HG03439 (cell line): Measurements from ENCODE around the gene PLK5.
"Not testable (repeated sequence)": the region's sequence is repeated elsewhere in the genome, so short reads cannot be mapped to it uniquely, and the experiment has no call there.

Experiments used
- ATAC-seq: cut with Tn5 transposase; IDR thresholded peaks from one replicate; pipeline ENCODE4 v1.9.1; 2021; ENCODE audit warnings: mild to moderate bottlenecking, moderate library complexity; ENCODE audit not compliant: unreplicated experiment

The PLK5 gene

DNA sequence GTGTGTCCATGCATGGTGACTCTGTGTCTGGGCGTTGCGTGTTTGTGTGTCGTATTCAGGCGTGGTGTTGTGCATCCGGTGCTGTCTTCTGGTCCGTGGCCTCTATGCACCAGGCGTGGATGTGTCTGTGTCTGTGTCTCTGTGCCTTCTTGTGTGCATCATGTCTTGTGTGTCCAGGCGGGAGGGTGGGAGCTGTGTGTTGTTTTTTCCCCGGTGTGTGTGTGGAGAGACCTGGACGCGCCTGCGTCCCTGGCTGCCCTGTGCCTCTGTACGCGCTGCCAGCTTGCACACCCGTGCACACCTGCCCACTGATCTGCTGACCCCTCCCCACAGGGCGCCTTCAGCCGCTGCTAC is 1.1 kb downstream of the PLK5 start:
- ATAC-seq: no peak

DNA sequence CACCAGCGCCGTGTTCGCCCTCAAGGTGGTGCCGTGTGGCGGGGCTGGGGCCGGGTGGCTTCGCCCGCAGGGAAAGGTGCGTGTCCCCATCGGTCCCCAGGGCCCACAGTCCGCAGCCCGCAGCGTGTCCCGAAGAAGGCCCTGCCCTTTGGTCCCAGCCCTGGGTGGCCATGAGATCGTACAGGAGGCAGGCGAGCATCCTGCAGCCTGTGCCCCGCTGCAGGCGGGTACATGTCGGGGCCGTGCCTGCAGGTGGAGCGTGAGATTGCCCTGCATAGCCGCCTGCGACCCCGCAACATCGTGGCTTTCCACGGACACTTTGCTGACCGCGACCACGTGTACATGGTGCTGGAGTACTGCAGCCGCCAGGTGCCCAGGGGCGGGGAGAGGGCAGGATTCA is 1.5 kb downstream of the PLK5 start:
- no peak for ATAC-seq

DNA sequence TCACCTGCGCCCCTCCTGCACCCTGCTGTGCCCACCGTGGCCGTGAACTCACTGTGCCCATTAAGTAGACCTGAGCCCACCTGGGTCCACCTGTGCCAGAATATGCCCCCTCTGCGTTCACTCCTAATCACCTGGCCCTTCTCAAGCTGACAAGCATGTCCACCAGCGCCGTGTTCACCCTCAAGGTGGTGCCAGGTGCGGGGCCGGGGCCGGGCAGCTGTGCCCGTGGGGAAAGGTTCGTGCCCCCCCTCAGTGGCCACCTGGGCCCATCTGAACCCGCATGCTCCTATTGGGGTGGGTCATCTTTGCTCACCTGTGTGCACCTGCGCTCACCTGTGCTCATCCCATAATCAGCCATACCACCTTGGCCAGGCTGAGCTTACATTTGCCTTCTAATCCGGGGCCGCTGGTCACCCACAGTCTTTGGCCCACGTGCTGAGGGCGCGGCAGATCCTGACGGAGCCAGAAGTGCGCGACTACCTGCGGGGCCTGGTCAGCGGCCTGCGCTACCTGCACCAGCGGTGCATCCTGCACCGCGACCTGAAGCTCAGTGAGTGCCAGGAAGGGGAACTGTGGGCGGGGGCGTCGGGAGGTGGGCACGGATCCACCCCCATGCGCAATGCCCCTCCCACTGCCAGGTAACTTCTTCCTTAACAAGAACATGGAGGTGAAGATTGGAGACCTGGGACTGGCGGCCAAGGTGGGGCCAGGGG is 2.3 kb downstream of the PLK5 start:
- ATAC-seq: no peak

DNA sequence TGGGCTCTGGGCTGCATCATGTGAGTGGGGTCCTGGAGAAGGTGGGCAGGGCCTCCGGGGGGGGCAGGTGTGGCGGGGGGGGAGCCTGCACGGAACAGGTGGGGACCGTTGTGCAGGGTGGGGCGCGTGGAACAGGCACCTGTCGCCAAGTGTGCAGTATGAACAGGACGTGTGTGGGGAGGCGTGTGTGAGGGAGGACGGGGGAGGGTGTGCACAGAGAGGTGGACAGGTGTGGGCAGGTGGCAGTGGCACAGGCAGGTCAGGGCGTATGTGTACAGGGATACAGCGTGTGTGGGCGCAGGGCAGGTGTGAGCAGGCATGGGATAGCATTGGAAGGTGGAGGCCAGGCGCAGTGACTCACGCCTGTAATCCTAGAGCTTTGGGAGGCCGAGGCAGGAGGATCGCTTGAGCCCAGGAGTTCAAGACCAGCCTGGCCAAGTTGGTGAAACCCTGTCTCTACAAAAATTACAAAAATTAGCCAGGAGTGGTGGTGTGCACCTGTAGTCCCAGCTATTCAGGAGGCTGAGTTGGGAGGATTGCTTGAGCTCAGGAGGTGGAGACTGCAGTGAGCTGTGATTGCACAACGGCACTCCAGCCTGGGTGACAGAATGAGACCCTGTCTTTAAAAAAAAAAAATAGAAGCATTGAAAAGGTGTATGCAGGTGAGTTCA is 3.2 kb downstream of the PLK5 start:
- ATAC-seq: no peak

DNA sequence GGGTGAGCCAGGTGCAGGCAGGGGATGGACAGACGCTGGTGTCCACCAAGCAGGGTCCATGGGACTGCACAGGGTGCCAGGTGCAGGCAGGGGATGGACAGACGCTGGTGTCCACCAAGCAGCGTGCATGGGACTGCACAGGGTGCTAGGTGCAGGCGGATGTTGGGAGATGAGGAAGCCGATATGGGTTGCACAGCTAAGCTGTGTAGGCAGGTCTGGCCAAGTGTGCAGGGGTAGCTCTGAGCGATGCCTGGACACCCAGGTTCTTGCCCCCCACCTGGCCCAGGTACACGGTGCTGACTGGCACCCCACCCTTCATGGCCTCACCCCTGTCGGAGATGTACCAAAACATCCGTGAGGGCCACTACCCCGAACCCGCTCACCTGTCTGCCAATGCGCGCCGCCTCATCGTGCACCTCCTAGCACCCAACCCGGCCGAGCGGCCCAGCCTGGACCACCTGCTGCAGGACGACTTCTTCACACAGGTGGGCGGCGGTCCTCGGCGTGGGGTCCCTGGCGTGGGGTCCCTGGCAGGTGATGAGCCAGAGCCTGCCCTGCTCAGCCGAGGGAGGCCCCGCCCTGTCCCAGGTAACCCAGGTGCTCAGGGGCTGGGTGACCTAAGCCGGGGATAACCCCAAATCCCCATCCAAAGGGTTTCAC is 3.9 kb downstream of the PLK5 start:
- ATAC-seq: no peak

DNA sequence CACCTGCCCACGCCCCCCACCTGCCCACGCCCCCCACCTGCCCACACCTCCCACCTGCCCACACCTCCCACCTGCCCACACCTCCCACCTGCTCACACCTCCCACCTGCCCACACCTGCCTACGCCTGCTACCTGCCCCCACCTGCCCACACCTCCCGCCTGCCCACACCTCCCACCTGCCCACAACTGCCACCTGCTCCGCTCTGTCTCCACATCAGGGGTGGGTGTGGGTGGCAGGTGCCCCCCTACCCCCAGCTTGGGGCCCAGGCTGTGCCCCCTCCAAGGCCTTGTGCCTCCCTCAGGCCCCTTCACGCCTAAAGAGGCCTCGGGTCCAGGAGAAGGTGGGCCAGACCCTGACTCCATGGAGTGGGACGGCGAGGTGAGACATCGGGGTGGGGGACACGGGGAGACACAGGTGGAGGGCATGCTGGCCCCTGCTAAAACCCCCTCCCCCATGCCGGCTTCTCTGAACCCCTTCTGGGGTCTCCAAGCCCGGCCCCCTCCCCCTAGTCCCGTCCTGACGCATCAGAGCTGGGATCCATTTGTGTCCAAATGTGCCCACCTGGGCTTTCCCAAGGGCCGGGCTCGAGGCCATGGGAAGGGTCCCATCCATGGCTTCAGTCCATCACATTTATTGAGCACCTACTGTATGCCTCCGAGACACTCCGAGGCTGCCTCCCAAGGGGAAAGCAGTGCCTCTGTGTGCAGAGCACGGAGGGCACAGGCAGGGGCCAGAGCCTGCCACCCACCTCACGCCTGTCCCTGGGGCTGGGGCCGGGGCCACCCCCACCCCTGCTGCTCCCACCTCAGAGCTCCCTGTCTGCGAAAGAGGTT is 4.9 kb downstream of the PLK5 start:
- ATAC-seq: no peak

DNA sequence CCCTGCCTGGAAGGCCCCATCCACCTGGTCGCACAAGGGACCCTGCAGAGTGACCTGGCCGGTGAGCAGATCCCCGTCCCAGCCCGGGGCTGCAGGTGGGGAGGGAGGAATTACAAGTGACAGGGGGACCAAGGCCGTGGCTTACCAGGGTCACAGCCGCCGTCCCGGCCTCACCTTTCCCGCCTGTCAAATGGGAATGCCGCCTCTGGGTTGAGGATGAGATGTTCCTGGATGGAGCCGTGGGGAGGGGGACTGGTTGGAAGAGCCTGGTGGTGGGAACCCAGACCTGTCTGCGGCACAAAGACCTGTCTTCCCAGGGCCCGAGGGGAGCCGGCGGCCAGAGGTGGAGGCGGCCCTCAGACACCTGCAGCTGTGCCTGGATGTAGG is 5.5 kb downstream of the PLK5 start:
- ATAC-seq: no peak

DNA sequence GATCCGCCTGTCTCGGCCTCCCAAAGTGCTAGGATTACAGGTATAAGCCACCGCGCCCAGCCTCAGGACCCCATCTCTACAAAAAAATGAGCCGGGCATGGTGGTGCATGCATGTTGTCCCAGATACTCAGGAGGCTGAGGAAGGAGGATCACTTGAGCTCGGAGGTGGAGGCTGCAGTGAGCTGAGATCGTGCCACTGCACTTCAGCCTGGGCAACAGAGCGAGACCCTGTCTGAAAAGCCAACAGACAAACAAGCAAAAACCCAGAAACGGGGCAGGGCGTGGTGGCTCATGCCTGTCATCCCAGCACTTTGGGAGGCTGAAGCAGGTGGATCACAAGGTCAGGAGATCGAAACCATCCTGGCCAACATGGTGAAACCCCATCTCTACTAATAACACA is 7.0 kb downstream of the PLK5 start:
- ATAC-seq: not testable (repeated sequence)

DNA sequence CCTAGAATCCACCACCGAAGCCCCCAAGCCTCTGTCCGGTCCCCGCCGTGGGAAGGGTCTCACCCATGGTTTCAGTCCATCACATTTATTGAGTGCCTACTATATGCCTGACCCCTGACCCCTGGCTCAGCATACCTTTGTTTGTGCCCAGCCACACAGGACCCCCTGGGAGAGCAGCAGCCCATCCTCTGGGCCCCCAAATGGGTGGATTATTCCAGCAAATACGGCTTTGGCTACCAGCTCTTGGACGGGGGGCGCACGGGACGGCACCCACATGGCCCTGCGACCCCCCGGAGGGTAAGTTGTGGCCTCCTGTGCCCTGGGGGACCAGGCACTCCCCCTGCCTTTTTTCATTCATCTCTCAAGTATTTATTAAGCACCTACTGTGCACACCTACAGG is 7.7 kb downstream of the PLK5 start:
- no peak for ATAC-seq

DNA sequence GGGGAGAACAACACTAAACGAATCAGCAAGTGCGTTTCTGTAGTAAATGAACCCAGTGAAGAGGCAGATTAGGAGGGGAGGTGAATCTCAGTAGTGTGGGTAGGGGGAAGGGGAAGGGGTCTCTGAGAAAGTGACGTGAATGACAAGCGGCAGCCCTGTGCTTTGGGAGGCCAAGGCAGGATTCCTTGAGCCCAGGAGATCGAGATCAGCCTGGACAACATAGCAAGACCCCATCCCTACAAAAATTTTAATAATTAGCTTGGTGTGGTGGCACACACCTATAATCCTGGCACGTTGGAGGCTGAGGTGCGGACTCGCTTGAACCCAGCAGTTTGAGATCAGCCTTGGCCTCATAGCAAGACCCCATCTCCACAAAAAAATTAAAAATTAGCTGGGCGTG is 8.1 kb downstream of the PLK5 start:
- no peak for ATAC-seq

DNA sequence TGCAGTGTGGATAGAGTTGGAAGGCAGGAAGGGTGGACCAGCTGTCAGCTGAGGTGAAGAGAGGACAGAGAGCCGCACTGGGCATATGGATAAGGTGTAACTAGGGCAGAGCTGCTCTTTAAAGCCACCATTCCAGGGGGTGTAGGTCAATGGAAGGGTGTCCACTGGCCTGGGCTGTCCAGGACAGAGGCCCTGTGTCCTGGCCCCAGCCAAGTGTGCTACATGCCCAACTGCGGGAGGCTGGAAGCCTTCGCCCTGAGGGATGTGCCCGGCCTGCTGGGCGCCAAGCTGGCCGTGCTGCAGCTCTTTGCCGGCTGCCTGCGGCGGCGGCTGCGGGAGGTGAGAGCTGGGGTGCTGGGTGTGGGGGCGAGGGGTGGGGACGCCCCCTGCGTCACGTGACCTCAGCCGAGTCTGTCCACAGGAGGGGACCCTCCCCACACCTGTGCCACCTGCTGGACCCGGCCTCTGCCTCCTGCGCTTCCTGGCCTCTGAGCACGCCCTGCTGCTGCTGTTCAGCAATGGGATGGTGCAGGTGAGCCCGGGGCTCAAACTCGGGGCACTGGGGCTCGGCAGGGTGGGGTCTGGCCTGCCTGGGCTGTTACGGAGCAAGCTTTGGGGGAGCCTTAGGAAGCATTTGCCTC is 9.8 kb downstream of the PLK5 start:
- ATAC-seq: no peak

DNA sequence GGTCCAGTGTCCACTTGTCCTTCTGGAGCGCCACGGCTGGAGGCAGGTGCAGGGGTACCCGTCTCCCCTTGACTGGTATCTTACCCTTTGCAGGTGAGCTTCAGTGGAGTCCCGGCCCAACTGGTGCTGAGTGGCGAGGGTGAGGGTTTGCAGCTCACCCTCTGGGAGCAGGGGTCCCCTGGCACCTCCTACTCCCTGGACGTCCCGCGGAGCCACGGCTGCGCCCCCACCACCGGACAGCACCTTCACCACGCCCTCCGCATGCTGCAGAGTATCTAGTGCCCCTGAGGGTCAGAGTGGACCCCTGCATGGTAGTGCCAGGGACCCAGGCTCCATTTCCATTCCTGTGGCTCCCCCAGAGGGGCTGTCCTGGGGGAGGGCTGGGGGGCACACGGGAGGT is 11.1 kb downstream of the PLK5 start:
- no peak for ATAC-seq

DNA sequence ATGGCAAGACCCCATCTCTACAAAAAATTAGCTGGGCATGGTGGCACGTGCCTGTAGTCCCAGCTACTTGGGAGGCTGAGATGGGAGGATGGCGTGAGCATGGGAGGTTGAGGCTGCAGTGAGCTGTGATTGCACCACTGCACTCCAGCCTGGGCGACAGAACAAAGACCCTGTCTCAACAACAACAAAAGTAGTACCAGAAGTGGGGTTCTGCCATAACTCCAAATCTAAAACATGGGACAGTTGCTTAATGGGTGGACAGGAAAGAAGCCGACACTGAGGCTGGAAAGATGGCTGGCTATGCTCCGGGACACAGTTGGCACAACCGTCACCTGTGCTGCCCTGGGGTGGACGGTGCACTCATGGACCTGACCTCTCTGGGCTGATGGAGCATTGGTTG is 11.8 kb downstream of the PLK5 start:
- not testable (repeated sequence) for ATAC-seq

DNA sequence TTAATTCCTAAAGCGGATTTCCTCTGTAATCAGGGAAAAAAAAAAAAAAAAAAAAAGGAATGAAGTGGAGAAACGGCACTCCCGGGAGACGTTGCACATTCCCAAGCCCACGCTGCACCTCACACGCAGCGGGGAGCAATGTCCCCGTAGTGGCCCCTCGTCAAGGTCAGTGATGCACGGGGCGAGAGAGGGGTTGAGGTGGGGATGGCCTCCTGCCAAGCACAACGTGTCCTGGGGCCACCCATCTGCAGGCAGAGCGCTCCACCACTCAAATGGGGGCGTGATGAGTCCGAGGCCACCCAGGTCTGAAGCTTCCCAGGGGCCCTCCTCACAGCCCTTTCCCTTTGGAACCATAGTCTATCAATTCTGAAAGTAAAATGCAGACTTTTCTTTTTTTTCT is 15.1 kb downstream of the PLK5 start:
- ATAC-seq: no peak

DNA sequence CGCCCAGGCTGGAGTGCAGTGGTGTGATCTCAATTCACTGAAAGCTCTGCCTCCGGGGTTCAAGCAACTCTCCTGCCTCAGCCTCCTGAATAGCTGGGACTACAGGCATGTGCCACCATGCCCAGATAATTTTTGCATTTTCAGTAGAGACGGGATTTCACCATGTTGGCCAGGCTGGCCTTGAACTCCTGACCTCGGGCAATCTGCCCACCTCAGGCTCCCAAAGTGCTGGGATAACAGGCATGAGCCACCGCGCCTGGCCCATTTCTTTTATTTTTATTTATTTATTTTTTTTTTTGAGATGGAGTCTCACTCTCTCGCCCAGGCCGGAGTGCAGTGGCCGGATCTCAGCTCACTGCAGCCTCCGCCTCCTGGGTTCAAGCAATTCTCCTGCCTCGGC is 15.9 kb downstream of the PLK5 start:
- not testable (repeated sequence) for ATAC-seq

DNA sequence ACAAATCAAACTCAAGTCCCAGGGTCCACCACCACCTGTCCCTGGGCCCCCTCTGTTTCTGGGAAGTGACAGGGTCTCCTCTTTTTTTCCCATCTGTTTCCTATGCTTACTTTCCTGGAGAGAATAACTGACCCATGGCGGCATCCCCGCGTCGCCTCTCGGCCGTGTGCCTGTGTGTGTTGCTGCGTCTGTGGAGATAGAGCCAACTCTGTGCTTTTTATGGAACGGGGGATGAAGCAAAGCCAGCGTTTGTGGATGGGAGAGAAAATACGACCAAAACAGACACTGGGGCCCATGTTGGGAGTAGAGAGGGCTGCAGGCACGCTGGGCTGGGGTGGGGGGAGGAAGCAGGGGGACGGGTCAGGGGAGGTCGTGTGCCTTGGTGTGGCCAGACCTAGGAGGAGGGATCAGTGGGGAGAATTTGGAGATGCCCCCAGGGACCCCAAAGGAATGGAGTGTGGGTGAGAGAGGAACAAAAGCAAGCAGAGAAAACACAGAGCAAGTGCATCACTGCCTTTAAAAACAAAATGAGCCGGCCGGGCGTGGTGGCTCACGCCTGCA is 16.6 kb downstream of the PLK5 start:
- no peak for ATAC-seq

DNA sequence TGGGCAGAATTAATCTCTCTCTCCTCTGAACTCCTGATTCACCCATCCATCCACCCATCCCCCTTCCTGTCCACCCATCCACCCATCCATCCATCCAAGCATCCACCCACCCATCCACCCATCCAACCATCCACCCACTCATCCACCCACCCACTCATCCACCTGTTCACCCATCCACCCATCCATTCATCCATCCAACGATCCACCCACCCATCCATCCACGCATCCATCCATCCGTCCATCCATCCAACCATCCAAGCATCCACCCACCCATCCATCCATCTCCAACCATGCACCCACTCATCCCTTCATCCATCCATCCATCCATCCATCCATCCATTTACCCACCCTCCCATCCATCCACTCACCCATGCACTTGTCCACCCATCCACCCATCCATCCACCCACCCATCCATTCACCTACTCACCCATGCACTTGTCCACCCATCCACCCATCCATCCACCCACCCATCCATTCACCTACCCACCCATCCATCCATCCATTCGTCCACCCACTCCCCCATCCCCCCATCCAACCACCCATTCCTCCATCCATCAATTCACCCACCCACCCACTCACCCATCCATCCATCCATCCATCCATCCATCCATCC is 25.6 kb downstream of the PLK5 start:
- no peak for ATAC-seq

DNA sequence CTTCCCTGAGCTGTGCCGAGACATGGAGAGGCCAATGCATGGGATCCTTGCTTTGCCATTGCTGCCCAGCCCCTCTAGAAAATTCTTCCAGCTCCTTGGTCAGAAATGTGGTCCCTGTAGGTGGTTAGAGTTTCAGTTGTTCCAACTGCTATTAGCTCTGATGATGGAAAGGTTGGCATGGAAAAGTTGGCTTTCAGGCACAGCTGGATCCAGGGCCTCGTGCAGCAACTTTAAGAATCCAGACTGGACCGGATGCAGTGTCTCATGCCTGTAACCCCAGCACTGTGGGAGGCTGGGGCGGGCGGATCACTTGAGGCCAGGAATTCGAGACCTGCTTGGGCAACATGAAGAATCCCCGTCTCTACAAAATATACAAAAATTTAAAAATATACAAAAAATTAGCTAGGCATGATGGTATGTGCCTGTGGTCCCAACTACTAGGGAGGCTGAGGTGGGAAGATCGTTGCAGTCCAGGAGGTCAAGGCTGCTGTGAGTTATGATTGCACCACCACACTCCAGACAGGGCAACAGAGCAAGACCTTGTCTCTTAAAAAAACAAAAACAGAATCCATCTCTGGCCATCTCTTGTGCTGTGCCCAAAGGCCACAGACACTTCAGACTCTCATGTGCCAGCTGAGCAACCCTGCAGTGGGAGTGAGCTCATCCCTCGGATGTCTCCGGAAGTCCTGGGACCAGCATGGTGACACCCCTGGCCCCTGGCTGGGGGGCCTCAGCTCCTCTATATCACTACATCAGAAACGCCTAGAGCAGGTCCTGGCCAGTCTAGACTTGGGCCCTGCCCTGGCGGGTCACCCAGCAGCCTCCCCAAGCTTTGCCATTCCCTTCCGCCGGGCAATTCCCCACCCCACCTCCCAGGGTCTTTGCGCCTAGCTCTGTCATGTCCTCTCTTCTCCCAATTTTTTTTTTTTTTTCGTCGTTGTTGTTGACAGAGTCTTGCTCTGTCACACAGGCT is 27.5 kb downstream of the PLK5 start:
- no peak for ATAC-seq

DNA sequence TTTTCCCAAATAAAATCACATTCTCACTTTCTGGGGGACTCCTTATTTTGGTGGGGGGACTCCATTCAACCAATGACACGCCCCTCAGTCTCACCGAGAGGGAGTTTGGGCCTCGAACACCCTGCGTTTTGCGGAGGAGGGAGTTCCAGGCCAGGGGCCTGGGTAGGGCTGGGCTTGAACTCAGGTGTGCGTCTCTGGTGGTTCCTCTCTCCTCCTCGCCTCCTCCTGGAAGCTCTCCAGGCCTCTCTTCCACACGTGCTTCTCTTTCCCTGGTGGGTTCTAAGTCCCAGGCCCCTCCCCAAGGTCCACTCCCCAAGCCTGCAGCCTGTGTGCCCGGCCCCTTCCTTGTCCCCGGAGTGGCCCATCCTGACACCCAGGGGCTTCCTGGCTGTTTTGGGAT is 29.5 kb downstream of the PLK5 start:
- ATAC-seq: no peak
